ENCODE results near the gene RECQL.
A peak's percentile ranks its signal among the peaks of the same experiment; 100 is the strongest.
"Not testable (repeated sequence)": the region's sequence is repeated elsewhere in the genome, so short reads cannot be mapped to it uniquely, and the experiment has no call there.

Gene RECQL

DNA sequence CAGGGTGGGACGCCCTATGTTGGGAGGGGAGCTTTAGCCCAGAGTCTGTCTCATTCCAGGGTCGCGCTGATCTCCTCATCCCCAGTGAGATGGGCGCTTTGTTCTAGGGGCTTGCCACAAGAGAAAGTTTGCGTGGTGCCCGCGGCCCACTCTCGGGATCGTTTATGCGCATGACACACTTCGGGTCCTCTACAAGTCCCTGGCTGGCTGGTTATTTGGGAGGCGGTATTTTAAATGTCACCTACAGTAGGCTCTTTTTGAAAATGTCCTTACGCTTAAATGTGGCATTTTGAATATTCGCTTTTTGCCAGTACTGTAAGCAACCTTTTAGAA lies 695 bp upstream of the RECQL start:
- no peak for DNase-seq

DNA sequence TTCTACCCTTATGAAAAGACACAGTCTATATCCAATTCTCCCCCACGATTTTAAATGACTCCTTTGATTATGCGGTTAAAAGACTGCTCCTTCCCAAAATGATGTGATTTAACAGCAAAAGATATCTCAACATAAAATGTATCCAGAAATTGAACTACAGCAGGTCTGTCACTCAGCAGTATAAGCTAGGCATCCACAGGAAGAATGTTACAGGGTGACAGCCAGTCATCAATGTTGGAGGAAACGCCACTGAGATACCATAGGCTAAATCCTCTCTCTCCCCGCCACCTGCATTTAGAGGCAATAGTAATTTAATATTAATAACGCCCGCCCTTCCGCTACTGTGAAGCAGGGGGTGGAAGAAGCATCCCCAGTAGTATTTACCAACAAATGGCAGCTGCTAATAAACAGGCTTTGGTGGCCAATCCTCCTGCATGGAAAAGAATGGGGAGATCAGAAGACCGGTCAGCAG lies 613 bp downstream of the RECQL start:
- no peak for DNase-seq

DNA sequence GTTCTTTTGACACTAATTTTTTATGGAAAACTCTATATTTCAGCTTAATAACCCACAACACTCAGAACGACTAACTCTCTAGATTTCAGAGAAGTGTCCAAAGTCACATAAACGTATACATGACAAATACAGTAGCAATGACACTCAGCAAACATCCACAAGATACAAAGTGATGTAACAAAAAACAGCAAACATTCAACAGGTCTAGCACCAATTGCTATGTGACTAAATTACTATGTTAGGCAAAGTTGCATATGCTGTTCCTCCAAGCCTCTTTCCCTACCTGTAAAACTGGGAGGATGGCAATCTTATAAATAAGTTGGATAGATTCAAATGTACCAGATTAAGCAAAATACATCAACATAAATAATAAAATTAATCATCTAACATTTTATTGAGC lies 1.7 kb downstream of the RECQL start:
- DNase-seq = no peak

DNA sequence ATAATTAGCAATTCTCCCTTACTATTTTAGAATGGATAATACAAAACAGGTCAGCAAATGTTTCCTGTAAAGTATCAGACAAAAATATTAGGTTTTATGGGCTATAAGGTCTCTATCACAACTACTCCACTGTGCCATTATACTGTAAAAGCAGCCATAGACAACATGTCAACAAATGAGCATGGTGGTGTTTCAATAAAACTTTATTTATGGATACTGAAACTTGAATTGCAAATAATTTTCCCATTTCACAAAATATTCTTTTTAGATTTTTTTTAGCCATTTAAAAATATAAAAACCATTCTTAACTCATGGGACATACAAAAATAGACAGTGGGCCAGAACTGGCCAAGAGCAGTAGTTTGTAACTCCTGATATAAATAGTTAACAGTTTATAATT lies 15.4 kb downstream of the RECQL start:
- no peak for DNase-seq

DNA sequence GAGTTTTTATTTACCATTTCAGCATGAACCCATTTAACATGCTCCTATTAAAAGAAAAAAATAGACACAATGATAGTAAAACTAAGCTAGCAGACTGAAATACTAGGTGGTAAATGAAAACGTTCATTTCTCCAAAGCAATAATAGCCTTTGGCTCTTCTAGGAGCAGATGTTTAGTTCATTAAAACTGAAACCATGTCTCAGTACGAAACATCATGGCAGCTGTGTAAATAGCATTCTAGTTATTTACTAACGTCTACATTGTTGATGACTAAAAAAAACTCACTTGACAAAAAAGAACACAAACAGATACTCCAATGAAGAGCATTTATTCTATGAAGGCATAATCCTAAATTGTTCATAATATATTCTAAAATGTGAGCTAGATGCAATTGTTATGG lies 17.9 kb downstream of the RECQL start:
- DNase-seq = peak; percentile 96

DNA sequence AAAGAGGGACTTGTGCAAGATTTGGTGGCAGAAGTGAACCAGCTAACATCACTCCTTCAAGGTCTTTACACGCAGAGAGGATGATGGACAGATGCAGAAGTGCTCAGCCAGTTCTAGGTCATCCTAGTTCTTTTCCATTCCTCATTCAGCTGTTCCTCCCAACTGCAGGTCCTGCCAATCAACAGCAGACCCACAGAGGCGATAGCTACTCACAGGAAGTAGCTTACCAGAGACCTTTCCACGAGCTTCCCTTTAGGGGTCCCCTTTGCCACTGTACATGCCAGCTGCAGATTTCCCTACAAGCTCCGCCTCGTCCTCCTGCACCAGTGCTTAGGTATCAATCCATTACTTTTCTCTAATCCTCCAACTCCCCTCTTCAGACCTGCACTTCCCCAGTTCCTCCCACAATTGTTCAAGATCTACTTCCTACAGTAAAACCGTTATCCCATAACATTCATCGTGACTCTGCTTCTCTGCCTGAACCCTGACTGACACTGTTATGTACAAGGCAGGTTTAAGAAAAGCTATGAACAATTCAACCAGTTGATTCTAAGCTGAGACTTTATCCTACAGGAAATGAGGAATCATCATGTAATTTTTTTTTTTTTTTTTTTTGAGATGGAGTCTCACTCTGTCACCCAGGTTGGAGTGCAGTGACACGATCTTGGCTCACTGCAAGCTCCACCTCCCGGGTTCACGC lies 22.5 kb downstream of the RECQL start:
- DNase-seq = no peak

DNA sequence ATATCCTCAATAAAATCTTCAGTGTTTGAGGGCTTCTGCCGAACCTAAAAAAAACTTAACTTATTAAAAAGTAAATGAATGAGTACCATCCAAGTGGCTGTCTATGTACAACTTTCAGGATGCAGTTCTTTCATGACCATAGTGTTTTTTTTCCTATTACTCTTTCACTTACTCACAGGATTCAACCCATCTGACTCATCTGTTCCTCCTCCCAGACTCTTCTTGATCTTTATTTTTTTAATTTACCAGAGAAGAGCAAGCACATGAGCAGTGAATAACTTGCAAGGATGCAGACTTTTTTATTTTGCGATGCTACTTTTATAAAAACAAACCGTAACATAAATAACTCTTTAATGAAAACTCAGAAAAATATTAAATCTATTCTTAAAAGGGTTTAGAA lies 24.5 kb downstream of the RECQL start:
- no peak for DNase-seq

DNA sequence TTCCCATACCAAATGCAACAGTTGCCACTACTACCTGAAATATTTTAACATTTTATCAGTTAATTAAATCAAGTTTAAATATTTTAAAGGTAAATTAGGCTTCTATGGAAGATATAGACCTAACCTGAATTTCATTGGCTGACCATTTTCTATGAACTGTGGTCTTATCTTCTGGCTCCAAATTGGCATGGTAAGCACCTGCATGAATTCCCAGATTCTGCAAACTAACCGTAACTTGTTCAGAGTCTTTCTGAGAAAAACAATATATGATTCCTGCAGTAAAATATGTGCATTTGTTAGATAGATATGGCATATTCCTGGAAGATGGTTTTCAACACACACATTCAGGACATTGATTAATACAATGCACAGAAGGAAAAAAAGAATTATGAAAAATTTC lies 25.9 kb downstream of the RECQL start:
- DNase-seq = no peak

DNA sequence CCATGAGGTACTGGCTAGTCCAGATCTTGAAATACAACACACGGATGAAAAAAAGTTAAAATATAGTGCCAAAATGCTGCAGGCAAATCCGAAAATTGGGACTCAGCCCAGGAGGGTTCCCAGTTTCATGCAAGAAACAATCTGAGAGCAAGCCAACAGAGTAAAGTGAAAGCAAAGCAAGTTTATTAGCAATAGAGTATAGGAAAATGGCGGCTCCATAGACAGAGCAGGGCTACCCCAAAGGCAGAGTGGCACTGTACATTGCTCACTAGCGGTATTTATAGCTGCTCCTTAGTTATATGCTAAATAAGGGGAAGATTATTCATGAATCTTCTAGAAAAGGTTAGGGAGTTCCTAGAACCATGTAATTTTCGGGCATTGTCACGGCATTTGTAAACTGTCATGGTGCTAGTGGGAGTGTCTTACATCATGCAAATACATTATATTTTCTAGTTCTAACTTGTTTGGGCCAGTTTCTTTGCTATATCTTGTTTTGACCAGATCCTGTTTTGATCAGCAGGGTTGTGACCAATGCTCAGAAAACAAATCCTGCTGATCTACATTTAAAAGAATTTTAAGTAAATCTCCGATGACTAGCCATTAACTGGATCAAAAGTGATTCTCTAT lies 29.1 kb downstream of the RECQL start:
- DNase-seq = no peak

DNA sequence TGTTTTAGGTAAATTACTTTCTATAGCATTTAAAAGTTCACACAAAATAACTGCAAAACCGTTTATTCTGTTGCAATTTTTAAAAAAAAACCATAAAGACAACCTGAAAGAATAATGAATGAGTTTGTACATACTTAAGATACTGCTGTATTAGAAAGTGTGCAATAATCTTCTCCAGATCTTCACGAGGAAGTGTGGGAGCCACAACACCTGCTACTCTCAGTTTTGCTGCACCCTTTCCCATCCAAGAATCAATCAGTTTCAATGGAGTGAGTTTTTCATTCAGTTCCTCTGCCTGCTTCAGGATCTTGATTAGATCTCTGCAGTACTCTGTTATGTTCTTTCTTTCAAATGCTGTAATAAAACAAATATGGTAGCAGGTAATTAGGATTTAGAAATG lies 30.1 kb downstream of the RECQL start:
- DNase-seq = no peak

DNA sequence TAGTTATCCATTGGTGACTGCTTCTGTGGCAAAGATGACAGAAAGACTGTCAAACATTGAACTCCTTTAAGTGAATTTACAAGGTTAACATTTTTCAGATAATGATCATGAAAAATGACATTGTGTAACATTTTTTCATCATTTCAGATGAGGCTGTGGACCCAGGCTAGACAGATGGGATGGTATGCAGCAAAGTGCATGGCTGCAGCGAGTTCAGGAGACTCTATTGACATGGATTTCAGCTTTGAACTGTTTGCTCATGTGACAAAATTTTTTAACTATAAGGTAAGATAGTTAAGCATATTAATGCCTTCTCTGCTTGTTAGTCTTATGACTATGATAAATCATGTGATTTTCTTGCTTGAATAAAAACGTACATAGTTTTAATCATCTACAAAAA lies 34.1 kb downstream of the RECQL start:
- DNase-seq = not testable (repeated sequence)

DNA sequence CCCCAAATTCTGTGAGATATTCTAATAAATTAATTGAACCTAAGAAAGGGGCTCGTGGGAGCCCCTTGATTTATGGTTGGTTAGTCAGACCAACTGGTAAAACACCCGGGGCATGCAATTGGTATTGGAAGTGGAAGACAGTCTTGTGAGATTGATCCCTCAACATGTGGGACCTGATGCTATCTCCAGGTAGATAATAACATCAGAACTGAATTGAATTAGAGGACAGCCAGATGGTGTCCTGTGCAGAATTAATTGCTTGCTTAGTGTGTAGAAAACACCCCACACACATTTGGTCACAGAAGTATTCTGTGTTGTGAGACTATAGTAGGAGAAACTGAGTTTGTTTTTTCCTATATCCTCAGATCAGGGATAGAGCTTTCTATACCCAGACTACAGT lies 42.0 kb downstream of the RECQL start:
- DNase-seq = no peak

DNA sequence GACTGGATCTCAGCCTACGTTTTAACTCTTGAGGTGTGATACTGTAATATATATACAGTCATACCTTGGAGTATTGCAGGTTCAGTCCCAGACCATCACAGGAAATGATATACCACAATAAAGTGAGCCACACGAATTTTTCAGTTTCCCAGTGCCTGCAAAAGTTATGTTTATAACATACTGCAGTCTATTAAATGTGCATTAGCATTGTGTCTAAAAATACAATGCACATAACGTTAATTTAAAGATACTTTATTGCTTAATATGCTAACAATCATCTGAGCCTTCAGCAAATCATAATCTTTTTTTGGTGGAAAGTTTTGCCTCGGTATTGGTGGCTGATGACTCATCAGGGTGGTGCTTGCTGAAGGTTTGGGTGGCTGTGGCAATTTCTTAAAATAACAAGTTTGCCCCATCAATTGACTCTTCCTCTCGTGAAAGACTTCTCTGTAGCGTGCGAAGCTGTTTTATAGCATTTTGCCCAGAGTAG lies 45.1 kb downstream of the RECQL start:
- DNase-seq = no peak

DNA sequence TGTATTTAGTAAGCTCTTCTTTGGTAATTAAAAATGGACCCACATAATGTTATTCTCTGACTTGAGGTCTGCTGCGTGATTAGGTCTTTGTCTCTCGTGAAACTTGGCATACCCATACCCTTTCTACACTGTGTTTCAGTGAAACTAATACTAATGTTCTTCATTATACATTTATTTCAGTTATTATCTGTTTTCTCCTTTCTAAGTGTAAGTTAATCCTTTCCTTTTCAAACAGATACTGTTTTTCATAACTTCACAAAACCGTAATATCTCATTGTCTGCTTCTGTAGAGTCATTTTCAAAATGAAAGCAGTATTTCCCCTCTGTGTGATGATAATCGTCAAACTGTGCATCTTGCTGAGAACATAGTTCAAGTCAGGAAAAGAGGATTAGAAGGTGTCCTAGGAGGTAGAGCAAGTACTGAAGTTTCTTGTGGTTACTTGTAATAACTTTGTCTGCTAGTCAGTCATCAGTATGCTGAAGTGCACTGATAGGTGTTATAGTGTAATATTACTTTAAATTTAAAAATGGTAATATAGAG lies 48.1 kb downstream of the RECQL start:
- DNase-seq = no peak

DNA sequence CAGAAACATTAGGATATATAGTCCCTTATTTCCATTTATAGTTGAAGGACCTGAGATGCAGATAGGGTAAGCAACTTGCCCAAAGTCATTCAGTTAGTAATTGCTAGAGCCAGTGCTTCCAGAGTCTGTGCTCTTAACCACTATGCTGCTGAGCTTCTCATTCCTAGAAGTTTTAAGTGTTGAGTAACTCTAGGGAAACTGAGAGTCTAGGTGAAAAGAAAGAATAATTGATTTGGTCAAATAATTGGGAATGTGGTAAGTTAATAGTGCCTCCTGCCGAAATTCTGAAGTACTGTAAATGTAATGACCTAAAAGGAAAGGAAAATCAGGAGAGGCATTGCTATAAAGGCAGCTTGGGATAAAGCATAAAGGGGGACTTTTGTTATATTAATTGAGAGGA lies 49.9 kb downstream of the RECQL start:
- no peak for DNase-seq

DNA sequence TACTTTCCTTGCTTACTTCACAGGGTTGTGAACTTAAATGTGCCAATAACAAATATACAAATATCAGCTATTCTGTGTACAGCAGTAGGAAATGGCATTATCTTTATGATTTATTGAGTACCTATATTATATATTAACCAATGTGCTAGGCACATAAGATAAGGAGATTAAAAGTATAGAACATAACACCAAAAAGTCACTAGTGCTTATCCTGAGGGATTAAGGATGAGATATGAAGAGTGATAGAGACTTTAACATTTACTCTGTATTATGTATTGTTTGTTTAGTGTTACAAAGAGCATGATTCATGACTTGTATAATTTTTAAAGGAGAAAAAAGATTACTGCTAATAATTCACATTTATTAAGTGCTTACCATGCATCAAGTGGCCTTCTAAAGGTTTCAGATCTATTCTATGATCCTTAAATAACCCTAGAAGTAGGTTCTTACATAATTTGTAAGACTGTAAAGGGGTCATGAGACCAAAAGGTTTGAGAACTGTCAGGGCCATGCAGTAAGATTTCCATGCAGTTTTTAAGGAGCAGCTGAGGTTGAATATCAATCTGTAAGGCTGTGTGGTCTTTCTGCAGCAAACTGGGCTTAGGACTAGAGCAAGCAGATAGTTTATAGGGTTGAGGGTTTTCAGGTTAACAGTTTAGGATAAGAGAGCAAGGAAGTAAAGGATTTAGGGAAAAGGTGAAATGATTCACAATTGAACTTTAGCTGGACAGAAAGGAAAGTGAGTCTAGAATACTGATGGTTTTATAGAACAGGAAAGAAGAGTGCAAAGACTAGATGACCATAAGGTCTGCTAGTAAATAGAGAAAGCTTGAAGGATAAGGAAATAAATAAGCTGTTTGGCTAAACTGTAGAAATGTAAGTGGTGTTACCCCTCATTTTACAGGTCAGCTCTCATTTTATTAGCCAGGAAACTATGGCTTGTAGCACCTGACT lies 57.0 kb downstream of the RECQL start:
- no peak for DNase-seq

DNA sequence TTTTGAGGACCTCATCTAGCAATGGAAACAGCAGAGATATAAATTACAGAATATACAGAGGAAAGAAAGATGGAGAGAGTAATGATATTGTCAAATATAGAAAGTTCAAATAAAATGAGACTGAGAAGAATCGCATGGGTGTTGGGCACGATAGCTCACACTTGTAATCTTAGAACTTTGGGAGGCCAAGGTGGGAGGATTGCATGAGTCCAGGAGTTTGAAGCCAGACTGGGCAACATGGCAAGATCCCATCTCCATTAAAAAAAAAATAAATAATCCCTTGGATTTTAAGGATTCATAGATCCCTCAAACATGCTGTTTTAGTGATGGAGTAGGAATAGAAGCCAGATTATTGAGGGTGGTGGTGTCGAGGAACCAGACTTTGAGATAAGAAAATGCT lies 62.1 kb downstream of the RECQL start:
- no peak for DNase-seq

DNA sequence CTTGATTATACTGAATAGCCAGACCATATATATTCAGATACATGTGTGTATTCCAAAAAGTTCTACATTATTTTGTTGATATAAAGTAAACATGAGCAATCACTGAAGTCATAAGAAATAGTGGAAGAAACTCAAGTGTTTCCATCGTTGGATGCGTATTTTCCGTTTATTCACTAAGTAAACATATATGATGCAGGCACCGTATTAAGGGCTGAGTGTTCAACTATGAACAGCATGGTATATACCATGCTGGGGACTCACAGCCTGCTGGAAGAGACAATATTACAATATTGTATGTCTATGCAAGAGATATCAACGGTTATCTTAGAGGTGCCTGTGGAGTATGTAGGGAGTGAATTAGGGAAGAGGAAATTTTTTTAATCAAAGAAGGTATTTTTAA lies 62.8 kb downstream of the RECQL start:
- DNase-seq = no peak

DNA sequence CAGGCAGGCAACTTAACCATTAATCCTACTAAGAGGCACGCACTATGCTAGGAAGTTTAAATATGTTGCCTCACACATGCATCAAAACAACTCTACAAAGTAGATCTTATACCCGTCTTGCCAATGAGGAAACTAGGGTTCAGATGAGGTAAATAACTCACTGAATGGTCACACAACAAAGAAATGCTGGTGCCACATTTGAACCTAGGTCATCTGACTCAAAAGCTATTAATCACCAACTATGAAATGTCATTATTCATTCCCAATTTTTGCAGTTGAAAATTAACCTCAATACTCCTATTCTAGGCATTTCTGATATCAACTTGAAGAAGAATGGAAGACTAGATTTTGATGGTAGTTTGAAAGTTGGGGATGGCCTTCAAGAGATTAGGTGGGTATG lies 66.7 kb downstream of the RECQL start:
- DNase-seq = no peak

DNA sequence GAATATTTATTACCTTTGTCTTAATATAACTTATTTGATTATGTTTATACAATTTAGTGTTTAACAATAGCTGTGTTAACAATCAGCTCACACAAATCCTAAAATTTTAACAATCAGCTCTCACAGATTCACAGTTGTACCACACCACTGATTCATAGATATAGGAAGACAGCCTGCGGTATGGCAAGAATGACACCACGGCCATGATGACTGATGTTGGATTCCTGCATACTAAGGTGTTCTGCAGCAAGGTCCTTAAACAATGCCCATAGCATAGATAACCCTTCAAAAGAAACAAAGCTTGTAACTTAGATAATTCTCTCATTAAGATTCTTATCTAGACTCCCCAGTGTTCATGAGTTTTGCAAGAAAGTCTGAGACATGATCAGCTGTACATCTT lies 67.9 kb downstream of the RECQL start:
- no peak for DNase-seq

DNA sequence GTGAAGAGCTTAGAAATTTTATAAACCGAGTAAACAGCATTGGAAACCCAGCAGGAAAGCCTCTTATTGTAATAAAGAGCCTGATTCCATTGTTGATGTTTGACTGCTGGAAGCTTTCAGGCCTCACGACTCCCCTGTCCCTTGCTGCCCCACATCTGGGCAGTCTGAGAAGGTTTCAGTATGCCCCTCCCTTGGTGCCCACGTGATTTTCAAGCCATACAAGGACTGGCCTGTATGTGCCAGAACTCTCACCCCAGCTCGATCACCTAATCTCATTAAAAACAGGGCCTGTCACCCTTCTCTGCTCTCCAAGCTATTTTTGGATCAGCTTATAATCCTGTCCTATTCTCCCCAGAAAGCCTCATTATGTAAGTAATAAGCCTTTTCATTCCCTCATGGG lies 71.4 kb downstream of the RECQL start:
- no peak for DNase-seq

DNA sequence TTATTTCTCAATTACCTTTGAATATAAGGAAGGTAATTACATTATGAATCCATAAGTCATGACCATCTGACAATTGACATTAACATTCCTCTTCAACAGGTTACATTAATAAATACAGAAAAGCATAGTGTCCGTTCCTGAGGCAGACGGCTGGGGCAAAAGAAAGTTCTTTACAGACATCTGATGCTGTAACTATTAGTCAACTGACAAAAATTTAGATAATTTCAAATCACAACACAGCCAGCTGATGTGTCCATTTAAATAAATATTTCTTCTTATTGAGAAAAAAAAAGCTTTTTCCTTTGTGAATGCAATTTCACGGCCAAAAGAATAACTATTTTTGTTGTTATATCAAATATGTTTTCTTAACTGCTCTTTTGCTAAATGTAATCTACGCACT lies 73.2 kb downstream of the RECQL start:
- DNase-seq = no peak

DNA sequence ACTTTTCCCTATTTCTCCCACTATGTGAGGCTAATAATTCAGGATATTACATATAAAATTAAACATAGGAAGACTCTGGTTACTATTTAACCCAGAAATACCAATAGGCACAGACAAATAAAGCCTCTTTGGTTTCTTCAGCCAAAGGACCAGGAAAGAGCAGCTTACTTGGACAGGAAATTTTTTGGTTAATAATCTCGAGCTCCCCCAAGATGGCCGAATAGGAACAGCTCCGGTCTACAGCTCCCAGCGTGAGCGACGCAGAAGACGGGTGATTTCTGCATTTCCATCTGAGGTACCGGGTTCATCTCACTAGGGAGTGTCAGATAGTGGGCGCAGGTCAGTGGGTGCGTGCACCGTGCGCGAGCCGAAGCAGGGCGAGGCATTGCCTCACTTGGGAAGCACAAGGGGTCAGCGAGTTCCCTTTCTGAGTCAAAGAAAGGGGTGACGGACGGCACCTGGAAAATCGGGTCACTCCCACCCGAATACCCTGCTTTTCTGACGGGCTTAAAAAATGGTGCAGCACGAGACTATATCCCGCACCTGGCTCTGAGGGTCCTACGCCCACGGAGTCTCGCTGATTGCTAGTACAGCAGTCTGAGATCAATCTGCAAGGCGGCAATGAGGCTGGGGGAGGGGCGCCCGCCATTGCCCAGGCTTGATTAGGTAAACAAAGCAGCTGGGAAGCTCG lies 82.3 kb downstream of the RECQL start:
- DNase-seq = not testable (repeated sequence)

All from NCI-H1417 treated with DMSO at 0.1 percent for 48 hours (cell line).